Kasumi-1 (cell line): Measurements from ENCODE around the gene RNF17.
"Not testable (repeated sequence)": the region's sequence is repeated elsewhere in the genome, so short reads cannot be mapped to it uniquely, and the experiment has no call there.

Experiments
- DNase-seq, 2 experiments: peaks; one replicate each; lab custom pipeline; 2025; lab: John Stamatoyannopoulos, UW

The RNF17 gene, protein sequence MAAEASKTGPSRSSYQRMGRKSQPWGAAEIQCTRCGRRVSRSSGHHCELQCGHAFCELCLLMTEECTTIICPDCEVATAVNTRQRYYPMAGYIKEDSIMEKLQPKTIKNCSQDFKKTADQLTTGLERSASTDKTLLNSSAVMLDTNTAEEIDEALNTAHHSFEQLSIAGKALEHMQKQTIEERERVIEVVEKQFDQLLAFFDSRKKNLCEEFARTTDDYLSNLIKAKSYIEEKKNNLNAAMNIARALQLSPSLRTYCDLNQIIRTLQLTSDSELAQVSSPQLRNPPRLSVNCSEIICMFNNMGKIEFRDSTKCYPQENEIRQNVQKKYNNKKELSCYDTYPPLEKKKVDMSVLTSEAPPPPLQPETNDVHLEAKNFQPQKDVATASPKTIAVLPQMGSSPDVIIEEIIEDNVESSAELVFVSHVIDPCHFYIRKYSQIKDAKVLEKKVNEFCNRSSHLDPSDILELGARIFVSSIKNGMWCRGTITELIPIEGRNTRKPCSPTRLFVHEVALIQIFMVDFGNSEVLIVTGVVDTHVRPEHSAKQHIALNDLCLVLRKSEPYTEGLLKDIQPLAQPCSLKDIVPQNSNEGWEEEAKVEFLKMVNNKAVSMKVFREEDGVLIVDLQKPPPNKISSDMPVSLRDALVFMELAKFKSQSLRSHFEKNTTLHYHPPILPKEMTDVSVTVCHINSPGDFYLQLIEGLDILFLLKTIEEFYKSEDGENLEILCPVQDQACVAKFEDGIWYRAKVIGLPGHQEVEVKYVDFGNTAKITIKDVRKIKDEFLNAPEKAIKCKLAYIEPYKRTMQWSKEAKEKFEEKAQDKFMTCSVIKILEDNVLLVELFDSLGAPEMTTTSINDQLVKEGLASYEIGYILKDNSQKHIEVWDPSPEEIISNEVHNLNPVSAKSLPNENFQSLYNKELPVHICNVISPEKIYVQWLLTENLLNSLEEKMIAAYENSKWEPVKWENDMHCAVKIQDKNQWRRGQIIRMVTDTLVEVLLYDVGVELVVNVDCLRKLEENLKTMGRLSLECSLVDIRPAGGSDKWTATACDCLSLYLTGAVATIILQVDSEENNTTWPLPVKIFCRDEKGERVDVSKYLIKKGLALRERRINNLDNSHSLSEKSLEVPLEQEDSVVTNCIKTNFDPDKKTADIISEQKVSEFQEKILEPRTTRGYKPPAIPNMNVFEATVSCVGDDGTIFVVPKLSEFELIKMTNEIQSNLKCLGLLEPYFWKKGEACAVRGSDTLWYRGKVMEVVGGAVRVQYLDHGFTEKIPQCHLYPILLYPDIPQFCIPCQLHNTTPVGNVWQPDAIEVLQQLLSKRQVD (N-terminal part only)

DNA sequence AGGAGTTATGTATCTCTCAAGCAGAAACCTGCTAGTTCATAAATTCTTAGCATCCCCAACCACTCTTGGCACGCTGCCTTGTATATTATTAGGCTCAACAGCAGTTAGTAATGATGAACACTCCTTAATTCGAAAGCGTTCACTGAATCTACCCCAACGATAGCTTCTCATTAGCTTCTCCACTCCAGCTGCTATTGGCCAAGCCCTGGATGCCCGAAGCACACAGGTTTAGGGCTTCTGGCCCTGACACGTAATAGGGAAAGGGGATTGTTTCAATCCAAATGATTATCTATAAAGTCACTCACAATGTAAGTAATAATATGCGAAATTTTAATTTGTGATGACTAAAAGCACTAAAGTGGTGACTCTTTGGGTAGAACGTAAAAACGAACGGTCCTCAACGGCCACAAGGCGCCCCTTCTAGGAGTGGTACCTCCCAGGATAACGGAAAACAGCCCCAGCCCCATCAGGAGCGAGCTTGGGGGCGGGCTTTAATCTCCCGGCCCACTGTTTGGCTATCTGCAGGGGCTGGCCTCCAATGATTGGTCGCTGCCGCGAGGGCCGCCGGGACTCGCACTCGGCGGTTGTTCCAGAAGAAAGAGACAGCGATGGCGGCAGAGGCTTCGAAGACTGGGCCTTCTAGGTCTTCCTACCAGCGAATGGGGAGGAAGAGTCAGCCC, at the start of gene RNF17:
RNF17 (plus strand) TSS at position 574 of the 680 bp plus-strand sequence; CDS start at position 609, 35 bp downstream.
- no peak for DNase-seq

DNA sequence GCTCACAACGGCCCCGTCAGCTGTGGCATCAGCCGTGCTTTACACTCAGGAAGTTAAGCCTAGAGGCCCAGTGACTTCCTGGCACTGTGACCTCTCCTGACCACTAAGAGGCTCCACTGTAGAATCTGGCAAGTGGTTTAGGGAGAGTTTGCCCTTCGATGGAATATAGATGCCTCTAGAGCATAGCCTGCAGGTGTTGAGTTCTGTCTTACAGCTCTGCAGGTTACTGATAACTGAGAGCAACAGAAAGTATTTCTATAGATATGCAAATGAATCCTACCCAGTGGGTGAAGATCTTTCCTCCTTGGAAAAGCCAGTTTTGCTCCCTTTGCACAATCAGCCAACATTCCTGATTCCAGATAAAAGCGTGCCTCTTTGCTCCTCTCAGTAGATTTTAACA, 48.0 kb upstream of the RNF17 start:
- DNase-seq, result peak in 1 of 2 experiments; percentile 2

DNA sequence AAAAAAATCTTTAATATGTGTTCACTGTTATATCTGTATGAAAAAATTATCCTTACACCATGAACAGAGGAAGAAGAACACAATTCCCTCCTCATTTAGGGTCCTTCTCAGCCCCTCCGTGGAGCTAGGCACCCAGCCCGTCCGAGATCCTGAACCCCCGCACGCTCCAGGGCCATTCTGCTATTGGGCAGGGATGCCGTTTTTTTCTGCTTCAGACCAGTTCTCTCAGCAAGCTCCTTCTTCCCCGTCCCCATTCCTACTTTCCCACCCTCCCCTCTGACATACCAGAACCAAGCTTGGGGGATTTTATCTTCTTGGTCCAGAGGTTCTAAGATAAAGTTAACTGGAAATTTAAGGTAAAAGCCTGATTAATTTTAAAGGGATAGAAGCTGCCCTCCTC, 47.5 kb upstream of the RNF17 start:
- DNase-seq, result no peak

DNA sequence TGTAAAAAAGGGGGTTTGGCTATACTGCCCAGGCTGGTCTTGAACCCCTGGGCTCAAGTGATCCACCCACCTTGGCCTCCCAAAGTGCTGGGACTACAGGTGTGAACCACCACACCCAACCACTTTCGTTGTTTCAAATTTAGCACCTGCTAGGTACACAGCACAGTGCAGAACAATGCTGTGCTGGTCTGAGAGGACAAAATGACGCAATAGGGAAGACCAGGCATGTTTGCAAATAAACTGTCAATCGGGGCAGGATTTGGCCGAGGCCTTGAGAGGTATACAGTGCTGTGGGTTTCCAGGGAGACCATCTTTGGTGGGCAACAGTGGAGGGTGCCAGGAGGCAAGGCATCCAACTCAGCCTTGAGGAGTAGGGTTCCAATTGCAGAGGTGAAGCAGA, 46.8 kb upstream of the RNF17 start:
- DNase-seq, result no peak

DNA sequence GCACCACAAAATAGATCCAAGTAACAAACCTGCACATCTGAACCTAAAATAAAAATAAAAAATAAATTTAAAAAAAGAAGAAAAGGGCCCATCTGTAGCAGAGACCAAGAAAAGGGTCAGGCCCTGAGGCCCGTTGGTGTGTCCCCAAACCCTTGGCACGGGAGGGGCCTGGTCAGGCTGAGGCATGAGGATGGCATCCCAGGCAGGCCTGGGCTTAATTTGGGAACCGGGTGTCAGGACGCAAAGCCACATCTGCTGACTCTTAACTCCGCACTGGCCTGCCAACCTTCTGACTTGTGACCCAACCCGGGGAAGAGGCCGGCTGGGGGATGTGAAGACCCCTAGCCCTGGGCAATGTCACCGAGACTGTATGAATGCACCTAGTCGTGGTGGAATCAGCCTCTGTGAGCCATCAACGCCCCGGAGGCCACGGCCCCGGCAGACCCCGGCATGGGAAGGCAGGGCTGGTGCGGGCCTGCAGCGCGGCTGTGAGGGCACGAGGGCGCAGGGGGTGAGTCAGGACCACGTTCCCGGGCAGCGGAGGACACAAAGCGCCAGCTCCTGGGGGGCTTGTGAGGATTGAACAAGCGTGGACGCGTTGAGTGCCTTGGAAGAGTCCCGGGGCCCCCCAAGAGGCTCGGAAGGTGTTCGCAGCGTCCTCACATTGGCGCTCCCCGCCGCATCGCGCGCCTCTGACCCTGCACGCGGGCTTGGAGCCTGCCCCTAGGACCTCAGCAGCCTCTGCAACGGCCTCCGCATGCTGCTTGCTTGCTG, 45.6 kb upstream of the RNF17 start:
- no peak for DNase-seq

DNA sequence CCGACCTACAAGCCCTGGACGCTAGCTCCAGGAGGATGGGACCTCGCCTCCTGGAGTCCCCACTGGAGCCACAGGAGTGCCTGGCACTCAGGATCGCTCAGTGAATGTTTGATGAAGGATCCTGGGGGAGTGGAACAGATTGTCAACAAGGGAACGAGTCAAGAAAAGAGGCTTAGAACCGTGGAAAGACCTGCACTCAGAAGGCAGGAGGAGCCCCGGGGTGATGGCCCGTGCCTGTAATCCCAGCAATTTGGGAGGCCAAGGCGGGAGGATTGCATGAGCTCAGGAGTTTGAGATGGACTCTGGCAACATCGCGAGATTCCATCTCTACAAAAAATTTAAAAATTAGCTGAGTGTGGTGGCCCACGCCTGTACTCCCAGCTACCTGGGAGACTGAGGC, 44.8 kb upstream of the RNF17 start:
- no peak for DNase-seq

DNA sequence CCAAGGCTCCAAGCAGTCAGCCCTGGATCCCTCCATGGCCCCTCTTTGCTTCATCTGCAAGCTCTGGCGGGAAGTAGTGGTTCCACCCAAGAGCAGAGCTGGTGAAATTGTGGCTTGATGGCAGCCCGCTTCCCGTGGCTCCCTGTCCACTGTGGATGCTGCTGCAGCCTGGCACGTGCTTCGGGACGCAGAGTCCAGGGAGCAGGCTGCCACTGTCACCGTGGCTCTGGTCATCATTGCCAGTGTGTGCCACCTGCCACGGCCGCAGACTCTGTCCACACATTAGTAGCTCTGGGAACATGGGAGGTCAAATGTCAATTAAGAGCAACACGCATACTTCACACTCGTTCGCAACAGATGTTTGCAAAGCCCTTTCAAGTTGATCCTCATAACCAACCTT, 40.8 kb upstream of the RNF17 start:
- DNase-seq, result no peak

DNA sequence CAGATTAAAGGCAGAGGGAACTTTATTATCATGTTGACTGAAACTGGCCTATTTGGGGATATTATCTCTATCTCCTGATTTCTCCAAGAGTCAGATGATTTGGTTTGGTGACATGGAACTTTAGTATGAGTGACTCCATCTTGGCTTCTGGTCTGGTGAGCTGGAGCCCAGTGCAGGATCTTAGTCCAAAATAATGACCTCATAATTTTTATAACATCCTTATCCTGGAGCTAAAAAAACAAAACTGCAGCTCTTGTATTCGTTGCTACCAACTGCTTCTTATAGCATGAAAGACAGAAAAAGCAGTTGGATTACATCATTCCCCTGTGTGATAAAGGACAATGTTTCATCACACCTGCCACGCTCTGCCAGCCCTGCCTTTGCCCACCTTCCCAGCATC, 39.3 kb upstream of the RNF17 start:
- DNase-seq, result no peak

DNA sequence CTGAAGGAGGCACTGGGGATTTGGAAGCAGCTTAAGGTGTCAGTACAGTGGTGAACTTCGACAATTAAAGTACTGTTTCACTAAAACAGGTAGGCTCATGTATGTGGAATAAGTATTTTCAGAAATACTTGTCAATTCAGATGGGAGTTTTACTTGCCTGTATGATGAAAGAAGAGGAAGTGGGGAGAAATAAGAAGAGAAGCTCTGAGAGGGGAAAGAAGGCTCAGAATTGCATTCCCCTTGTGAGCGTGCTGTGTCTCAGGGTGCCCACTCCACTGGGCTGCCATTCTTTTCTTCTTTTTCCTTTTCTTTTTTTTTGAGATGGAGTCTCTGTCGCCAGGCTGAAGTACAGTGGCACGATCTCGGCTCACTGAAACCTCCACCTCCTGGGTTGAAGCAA, 38.6 kb upstream of the RNF17 start:
- no peak for DNase-seq

DNA sequence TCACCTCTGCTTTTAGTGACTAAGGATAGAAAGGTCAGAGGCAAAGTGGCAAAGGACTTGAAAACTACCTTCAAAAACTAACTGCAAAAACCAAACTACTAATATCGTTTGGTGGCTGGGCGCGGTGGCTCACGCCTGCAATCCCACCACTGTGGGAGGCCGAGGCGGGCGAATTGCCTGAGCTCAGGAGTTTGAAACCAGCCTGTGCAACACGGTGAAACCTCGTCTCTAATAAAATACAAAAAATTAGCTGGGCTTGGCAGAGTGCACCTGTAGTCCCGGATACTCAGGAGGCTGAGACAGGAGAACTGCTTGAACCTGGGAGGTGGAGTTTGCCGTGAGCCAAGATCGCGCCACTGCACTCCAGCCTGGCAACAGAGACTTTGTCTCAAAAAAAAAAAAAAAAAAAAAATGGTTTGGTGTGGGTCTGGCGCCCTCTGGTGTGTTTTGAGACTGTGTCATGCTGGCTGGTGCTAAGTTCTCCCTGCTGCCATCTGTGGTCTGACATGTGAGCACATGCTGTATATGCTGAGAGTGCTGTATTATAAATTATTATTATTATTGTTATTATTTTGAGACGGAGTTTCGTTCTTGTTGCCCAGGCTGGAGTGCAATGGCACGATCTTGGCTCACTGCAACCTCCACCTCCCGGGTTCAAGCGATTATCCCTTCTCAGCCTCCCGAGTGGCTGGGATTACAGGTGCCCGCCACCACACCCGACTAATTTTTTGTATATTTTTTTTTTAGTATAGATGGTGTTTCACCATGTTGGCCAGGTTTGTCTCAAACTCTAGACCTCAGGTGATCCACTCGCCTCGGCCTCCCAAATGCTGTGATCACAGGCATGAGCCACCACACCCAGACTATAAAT, 36.0 kb upstream of the RNF17 start:
- peak; percentile 64 to 65 for DNase-seq

DNA sequence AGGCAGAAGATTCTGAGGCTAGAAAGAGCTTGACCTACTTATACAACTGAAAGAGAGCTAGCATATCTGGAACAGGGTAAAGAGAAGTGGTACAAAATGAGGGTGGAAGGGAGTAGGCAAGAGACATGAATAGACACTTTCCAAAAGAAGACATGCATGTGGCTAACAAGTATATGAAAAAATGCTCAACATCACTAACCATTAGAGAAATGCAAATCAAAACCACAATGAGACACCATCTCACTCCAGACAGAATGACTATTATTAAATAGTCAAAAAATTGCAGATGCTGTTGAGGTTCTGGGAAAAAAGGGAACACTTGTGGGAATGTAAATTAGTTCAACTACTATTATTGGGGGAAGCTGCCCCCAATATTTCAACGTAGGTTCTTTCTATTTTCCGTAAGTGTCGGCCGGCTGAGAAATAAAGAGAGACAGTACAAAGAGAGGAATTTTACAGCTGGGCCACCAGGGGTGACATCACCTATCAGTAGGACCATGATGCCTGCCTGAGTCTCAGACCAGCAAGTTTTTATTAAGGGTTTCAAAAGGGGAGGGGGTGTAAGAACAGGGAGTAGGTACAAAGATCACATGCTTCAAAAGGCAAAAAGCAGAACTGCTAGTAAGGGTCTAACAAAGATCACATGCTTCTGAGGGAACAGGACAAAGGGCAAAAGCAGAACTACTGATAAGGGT, 32.9 kb upstream of the RNF17 start:
- DNase-seq, result not testable (repeated sequence)

DNA sequence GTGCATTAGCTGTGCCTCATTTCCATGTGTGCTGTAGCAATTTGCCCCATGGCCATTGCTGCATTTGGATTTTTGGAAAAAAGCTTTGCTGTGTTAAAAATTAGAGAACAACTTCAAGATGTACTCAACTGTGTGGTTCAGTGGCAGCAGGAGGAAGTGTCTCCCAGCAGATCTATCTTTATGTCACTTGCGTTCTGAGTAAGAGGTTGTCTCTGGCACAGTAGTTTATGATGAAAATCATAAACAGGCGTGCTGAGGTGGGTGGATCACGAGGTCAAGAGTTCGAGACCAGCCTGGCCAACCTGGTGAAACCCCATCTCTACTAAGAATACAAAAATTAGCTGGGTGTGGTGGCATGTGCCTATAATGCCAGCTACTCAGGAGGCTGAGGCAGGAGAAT, 29.0 kb upstream of the RNF17 start:
- DNase-seq, result peak in 1 of 2 experiments; percentile 18

DNA sequence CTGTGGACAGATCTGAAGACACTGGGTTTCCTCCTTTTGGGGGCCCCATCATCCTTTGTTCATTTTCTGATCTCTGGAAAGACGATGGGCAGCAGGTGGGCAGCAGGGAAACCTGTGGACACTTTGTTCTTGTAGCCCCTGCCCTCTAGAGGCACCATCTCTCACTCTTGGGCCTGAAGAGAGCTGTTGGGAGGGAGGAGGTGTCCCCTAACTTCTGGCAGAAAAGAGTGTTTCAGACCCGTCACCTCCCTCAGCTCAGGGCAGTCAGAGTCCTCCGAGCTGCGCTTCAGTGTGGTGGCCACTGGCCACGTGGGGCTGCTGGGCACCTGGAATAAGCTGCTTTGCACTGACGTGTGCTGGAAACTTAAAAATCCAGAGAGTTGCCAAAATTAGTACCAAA, 26.9 kb upstream of the RNF17 start:
- no peak for DNase-seq

DNA sequence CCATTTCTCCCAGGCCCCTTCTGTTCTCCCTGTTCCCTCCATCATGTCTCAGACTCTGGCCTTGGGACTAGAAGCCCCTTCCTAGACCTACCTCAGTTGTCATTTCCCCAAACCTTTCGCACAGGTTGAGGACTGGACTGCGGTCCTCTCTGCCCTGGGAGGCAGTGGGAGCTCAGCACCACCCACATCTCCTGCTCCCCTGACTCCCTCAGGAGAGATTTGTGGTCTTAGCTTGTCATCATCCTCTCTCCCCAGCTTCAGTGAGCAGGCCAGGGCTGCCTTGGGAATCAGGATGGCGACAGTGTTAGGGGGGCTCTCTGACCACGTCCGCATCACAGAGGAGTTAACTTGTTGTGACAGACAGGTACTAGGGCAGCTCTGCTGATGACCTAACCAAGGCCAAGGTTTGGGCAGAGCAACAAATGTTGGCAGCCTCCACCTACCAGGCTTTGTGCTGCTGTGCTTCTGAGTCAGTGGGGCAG, 25.6 kb upstream of the RNF17 start:
- no peak for DNase-seq

DNA sequence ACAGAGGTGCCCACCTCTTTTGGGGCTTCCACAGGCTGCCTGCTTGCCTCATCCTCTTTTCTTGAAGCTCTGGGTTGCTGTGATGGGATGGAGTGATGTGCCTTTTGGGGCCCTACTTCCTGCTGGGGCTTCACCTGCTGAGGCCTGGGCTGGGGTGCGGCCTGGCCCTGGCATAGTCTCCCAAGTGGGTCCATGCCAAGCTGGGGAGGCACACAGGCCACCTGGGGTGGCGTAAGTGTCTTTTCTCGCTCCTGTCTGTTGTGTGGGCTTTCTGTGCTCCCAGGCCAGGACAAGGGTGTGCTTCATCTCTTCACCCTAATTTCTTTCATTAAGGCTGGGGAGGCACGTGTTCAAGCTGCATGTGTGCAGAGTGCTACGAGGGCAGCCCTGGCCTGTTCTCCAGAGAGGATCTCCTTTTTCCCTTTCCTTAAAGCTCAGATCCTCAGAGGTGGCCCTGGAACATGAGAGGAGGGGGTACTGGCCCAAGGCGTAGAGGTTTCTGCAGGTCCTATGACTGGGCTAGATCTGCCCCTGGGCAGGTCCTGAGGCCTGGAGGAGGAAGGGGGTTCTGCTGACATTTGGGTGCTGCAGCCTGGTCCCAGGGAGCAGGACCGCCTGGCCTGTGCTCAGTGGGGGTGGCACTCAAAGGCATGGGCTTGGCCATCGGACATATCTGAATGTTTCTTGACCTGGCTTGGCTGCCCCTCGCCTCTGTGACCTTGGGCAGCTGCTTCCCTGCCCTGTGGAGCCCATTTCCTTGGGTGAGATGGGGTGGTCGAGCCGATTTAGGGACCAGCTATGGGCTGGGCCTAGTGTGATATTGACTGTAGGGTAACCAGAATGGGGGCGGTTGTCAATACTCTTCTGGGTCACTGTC, 23.7 kb upstream of the RNF17 start:
- DNase-seq, result no peak

DNA sequence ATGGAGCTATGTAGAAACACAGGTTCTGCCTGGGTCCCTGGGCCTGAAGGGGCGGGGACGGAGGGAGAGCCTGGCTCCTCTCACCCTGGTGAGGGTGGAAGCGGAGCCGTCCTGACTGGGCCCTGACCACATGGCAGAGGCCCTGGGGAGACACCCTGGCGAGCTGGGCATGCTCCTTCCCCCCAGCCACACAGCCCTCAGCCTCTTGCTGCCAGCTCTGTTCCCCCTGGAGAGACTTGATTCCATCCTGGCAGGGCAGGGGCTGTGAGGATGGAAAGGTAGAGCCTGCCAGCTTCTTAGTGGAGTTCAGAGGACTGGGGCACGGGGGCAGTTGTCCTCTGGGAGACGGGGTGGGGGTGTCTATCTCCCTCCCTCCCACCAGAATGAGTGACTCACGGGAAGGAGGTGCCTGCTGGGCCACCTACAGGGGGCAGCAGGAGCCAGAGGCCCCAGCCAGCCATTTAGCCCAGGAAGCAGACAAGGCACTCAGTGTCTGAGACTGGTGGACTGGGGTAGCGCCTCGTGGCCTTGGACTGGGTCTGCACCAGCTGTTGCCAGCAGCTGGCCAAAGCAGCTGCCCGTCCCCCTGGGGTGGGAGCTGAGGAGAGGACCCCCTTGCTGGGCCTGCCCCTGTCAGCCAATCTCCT, 22.8 kb upstream of the RNF17 start:
- DNase-seq, result no peak

DNA sequence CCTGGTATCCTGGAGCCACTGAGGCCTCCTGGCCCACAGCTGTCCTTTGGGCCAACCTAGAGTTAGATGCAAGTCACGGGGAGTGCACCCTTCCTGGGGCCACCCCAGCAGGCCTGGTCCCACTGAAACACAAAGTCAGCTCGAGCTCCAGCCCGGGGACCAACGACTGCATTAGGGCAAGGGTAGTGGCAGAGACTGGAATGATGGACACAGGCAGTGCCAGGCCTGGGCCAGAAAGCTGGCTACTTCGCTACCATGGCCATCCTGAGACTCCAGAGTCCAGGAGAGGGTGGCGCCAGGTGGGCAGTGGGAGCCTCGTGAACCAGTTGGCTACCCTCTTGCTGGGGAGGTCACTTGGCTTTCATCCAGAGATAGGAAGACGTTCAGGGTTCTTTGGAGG, 22.2 kb upstream of the RNF17 start:
- no peak for DNase-seq

DNA sequence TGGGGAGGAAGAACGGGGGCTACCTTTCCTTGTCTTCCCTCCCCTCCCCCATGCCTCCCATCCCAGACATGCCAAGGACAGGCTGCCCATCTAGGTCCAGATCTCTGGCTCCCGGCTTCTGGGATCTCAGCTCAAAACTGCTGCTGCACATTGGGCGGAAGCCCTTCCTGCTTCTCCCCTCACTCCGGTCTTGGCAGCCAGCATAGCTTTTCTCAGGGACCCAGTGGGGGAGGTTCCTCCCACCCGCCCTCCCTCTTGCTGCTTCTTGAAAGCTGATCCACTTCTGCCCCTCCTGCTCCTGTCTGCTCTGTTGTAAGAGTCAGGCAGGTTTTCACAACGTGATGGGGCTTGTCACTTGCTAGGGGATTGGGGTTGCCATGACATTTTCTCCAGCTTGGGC, 21.7 kb upstream of the RNF17 start:
- no peak for DNase-seq
